ENCODE data around the gene TMEM53.
A peak's percentile ranks its signal among the peaks of the same experiment; 100 is the strongest.
"Not testable (repeated sequence)": the region's sequence is repeated elsewhere in the genome, so short reads cannot be mapped to it uniquely, and the experiment has no call there.

The TMEM53 gene

GRCh38 chr1:44672961-44673674, 1.2 kb downstream of the TMEM53 start:
- H3K4me1 Mint-ChIP-seq: peaks cover 16% of the 10 kb centered on the region
- no peak for DNase-seq (ENCODE audit: low spot score in 2 of 2)
- no peak for ATAC-seq (ENCODE audit: low read depth)
- H3K27ac Mint-ChIP-seq: peak overlapping the region; percentile 94
- H3K4me3 Mint-ChIP-seq: peak overlapping the region; percentile 86
- no peaks in the 10 kb centered on the region for H3K9me3 Mint-ChIP-seq
- H3K27me3 Mint-ChIP-seq: no peaks in the 10 kb centered on the region
- no peaks in the 10 kb centered on the region for H3K36me3 Mint-ChIP-seq

- Mint-ChIP-seq H3K36me3 (no peaks in the 10 kb centered on the region), H3K27me3 (no peaks in the 10 kb centered on the region), H3K4me1 (peaks cover 16% of the 10 kb centered on the region), H3K27ac (no peak overlapping the region), H3K9me3 (no peaks in the 10 kb centered on the region), H3K4me3 (peak overlapping the region; percentile 28)
- DNase-seq (ENCODE audit: low spot score in 2 of 2) (no peak), ATAC-seq (ENCODE audit: low read depth) (no peak)
Observed at GRCh38 chr1:44672254-44672955, 1.9 kb downstream of the TMEM53 start.

- Mint-ChIP-seq H3K27me3 (no peaks in the 10 kb centered on the region), H3K4me1 (peaks cover 17% of the 10 kb centered on the region), H3K4me3 (no peak overlapping the region), H3K36me3 (no peaks in the 10 kb centered on the region), H3K27ac (no peak overlapping the region), H3K9me3 (no peaks in the 10 kb centered on the region)
- DNase-seq (ENCODE audit: low spot score in 2 of 2) (no peak), ATAC-seq (ENCODE audit: low read depth) (no peak)
Observed at GRCh38 chr1:44670751-44671640, 3.3 kb downstream of the TMEM53 start.

GRCh38 chr1:44666719-44667118, 7.6 kb downstream of the TMEM53 start:
- not testable (repeated sequence) for H3K4me3 Mint-ChIP-seq; H3K36me3 Mint-ChIP-seq; ATAC-seq (ENCODE audit: low read depth); H3K27ac Mint-ChIP-seq; DNase-seq (ENCODE audit: low spot score in 2 of 2); H3K9me3 Mint-ChIP-seq; H3K27me3 Mint-ChIP-seq
- peaks cover 18% of the 10 kb centered on the region for H3K4me1 Mint-ChIP-seq

GRCh38 chr1:44664730-44665370, 9.4 kb downstream of the TMEM53 start:
- peak overlapping the region; percentile 74 for H3K4me3 Mint-ChIP-seq
- H3K27me3 Mint-ChIP-seq: no peaks in the 10 kb centered on the region
- peaks cover 14% of the 10 kb centered on the region for H3K4me1 Mint-ChIP-seq
- no peaks in the 10 kb centered on the region for H3K36me3 Mint-ChIP-seq
- peak overlapping the region; percentile 29 for H3K27ac Mint-ChIP-seq
- H3K9me3 Mint-ChIP-seq: no peaks in the 10 kb centered on the region
- DNase-seq (ENCODE audit: low spot score in 2 of 2) (no peak), ATAC-seq (ENCODE audit: low read depth) (peak; percentile 78)

GRCh38 chr1:44663417-44663816, 10.9 kb downstream of the TMEM53 start:
- H3K4me3 Mint-ChIP-seq: no peak overlapping the region
- H3K27ac Mint-ChIP-seq: peak overlapping the region; percentile 5
- no peaks in the 10 kb centered on the region for H3K9me3 Mint-ChIP-seq
- H3K27me3 Mint-ChIP-seq: no peaks in the 10 kb centered on the region
- no peaks in the 10 kb centered on the region for H3K36me3 Mint-ChIP-seq
- ATAC-seq (ENCODE audit: low read depth): no peak
- DNase-seq (ENCODE audit: low spot score in 2 of 2): no peak
- peaks cover 14% of the 10 kb centered on the region for H3K4me1 Mint-ChIP-seq

- no peaks in the 10 kb centered on the region for H3K27me3 Mint-ChIP-seq
- peaks cover 14% of the 10 kb centered on the region for H3K4me1 Mint-ChIP-seq
- no peak overlapping the region for H3K4me3 Mint-ChIP-seq
- H3K9me3 Mint-ChIP-seq: no peaks in the 10 kb centered on the region
- DNase-seq (ENCODE audit: low spot score in 2 of 2) (no peak), ATAC-seq (ENCODE audit: low read depth) (no peak)
- H3K36me3 Mint-ChIP-seq: no peaks in the 10 kb centered on the region
- no peak overlapping the region for H3K27ac Mint-ChIP-seq
Observed at GRCh38 chr1:44662683-44663030, 11.6 kb downstream of the TMEM53 start.

- DNase-seq (ENCODE audit: low spot score in 2 of 2) (no peak), ATAC-seq (ENCODE audit: low read depth) (no peak)
- H3K9me3 Mint-ChIP-seq: no peaks in the 10 kb centered on the region
- no peaks in the 10 kb centered on the region for H3K27me3 Mint-ChIP-seq
- no peak overlapping the region for H3K4me3 Mint-ChIP-seq
- peaks cover 14% of the 10 kb centered on the region for H3K4me1 Mint-ChIP-seq
- no peak overlapping the region for H3K27ac Mint-ChIP-seq
- no peaks in the 10 kb centered on the region for H3K36me3 Mint-ChIP-seq
Observed at GRCh38 chr1:44661781-44662682, 12.2 kb downstream of the TMEM53 start.

GRCh38 chr1:44660176-44660575, 14.1 kb downstream of the TMEM53 start:
- no peaks in the 10 kb centered on the region for H3K9me3 Mint-ChIP-seq
- H3K4me1 Mint-ChIP-seq: peaks cover 13% of the 10 kb centered on the region
- no peaks in the 10 kb centered on the region for H3K36me3 Mint-ChIP-seq
- no peaks in the 10 kb centered on the region for H3K27me3 Mint-ChIP-seq
- ATAC-seq (ENCODE audit: low read depth): no peak
- no peak overlapping the region for H3K4me3 Mint-ChIP-seq
- H3K27ac Mint-ChIP-seq: no peak overlapping the region
- no peak for DNase-seq (ENCODE audit: low spot score in 2 of 2)

- H3K27me3 Mint-ChIP-seq: no peaks in the 10 kb centered on the region
Observed at GRCh38 chr1:44659566-44659965, 14.7 kb downstream of the TMEM53 start.

GRCh38 chr1:44655609-44656008, 18.7 kb downstream of the TMEM53 start:
- Mint-ChIP-seq H3K9me3 (no peaks in the 10 kb centered on the region), H3K27ac (no peak overlapping the region), H3K27me3 (no peaks in the 10 kb centered on the region), H3K4me3 (no peak overlapping the region), H3K36me3 (peaks cover 8% of the 10 kb centered on the region), H3K4me1 (no peaks in the 10 kb centered on the region)
- DNase-seq (ENCODE audit: low spot score in 2 of 2) (no peak), ATAC-seq (ENCODE audit: low read depth) (no peak)

More at GRCh38 chr1:44659566-44659965, 14.7 kb downstream of the TMEM53 start:
- Mint-ChIP-seq H3K4me1 (peaks cover 7% of the 10 kb centered on the region), H3K4me3 (no peak overlapping the region), H3K27ac (no peak overlapping the region), H3K36me3 (peaks cover under 1% of the 10 kb centered on the region), H3K9me3 (no peaks in the 10 kb centered on the region)
- no peak for DNase-seq (ENCODE audit: low spot score in 2 of 2)
- ATAC-seq (ENCODE audit: low read depth): no peak

- Mint-ChIP-seq H3K27ac (no peak overlapping the region), H3K4me1 (no peaks in the 10 kb centered on the region)
Observed at GRCh38 chr1:44654621-44655187, 19.6 kb downstream of the TMEM53 start.

More at GRCh38 chr1:44654621-44655187, 19.6 kb downstream of the TMEM53 start:
- DNase-seq (ENCODE audit: low spot score in 2 of 2) (no peak), ATAC-seq (ENCODE audit: low read depth) (no peak)
- H3K27me3 Mint-ChIP-seq: no peaks in the 10 kb centered on the region
- H3K36me3 Mint-ChIP-seq: peaks cover 8% of the 10 kb centered on the region
- H3K4me3 Mint-ChIP-seq: no peak overlapping the region
- no peaks in the 10 kb centered on the region for H3K9me3 Mint-ChIP-seq

Measured in memory B cell (primary cell).